HG03469 (cell line): ENCODE data around the gene METTL24.

ENCODE experiments used
- ATAC-seq: cut with Tn5 transposase; IDR thresholded peaks from one replicate; pipeline ENCODE4 v1.9.1; 2021; ENCODE audit warnings: mild to moderate bottlenecking, moderate library complexity, moderate number of reproducible peaks; ENCODE audit not compliant: unreplicated experiment

The METTL24 gene

GRCh38 chr6:110338820-110339470 is 19.2 kb downstream of the METTL24 start:
- ATAC-seq, result no peak

- ATAC-seq, result no peak
Observed at GRCh38 chr6:110337486-110337885, 20.7 kb downstream of the METTL24 start.

- no peak for ATAC-seq
Observed at GRCh38 chr6:110334423-110335180, 23.5 kb downstream of the METTL24 start.

- no peak for ATAC-seq
Observed at GRCh38 chr6:110332281-110332680, 25.9 kb downstream of the METTL24 start.

GRCh38 chr6:110331816-110332215 is 26.3 kb downstream of the METTL24 start:
- ATAC-seq, result no peak

- ATAC-seq, result no peak
Observed at GRCh38 chr6:110331390-110331789, 26.8 kb downstream of the METTL24 start.

GRCh38 chr6:110329714-110330436 is 28.3 kb downstream of the METTL24 start:
- ATAC-seq, result no peak

GRCh38 chr6:110329348-110329713 is 28.8 kb downstream of the METTL24 start:
- no peak for ATAC-seq

- ATAC-seq, result no peak
Observed at GRCh38 chr6:110328259-110328658, 29.9 kb downstream of the METTL24 start.

GRCh38 chr6:110327391-110327790 is 30.8 kb downstream of the METTL24 start:
- ATAC-seq, result no peak

GRCh38 chr6:110326609-110327008 is 31.5 kb downstream of the METTL24 start:
- ATAC-seq, result no peak

- ATAC-seq, result no peak
Observed at GRCh38 chr6:110326057-110326456, 32.1 kb downstream of the METTL24 start.

GRCh38 chr6:110325197-110325596 is 33.0 kb downstream of the METTL24 start:
- ATAC-seq, result no peak

- no peak for ATAC-seq
Observed at GRCh38 chr6:110324548-110324947, 33.6 kb downstream of the METTL24 start.

- no peak for ATAC-seq
Observed at GRCh38 chr6:110323258-110323657, 34.9 kb downstream of the METTL24 start.

- no peak for ATAC-seq
Observed at GRCh38 chr6:110322874-110323242, 35.3 kb downstream of the METTL24 start.

GRCh38 chr6:110322151-110322873 is 35.8 kb downstream of the METTL24 start:
- no peak for ATAC-seq

- ATAC-seq, result no peak
Observed at GRCh38 chr6:110320307-110320706, 37.8 kb downstream of the METTL24 start.

GRCh38 chr6:110319843-110320242 is 38.3 kb downstream of the METTL24 start:
- no peak for ATAC-seq

GRCh38 chr6:110319381-110319780 is 38.8 kb downstream of the METTL24 start:
- no peak for ATAC-seq

- no peak for ATAC-seq
Observed at GRCh38 chr6:110318971-110319370, 39.2 kb downstream of the METTL24 start.
